Bronchial epithelial cell (primary cell): ENCODE data around the gene FBXW7. TPM values are rescaled to one million over a fixed set of nuclear protein-coding genes. Genes with fewer than 3 reads are reported as not detected.
"Not testable (repeated sequence)": the region's sequence is repeated elsewhere in the genome, so short reads cannot be mapped to it uniquely, and the experiment has no call there.

Source experiments
- DNase-seq: peaks from one replicate; pipeline ENCODE4 v3.0.0-alpha.2; 2010; ENCODE audit warnings: low read depth
- FAIRE-seq: peaks from 2 replicates; lab custom pipeline; 2011; peaks lifted over from hg19 to GRCh38; lab: Jason Lieb, UNC
- H3K27me3 ChIP-seq: 2 replicates; pipeline ENCODE4 v1.5.1; 2011; ENCODE audit warnings: low read length; ENCODE audit not compliant: control insufficient read depth, insufficient read depth
- H3K36me3 ChIP-seq: 2 replicates; pipeline ENCODE4 v1.5.1; 2011; ENCODE audit warnings: low read length; ENCODE audit not compliant: control insufficient read depth, insufficient read depth
- H3K4me3 ChIP-seq: 2 replicates; pipeline ENCODE4 v1.5.1; 2011; ENCODE audit warnings: mild to moderate bottlenecking, low read depth, low read length, control low read depth
- total RNA-seq: library from RNA; depleted of rRNA; stranded (reverse); fragments of >200 nt; gene quantifications from 2 replicates; pipeline ENCODE4 v1.2.1, GENCODE V29; 2014
- TF ChIP-seq, protein P1 (sequence below): IDR thresholded peaks from 2 replicates; pipeline ENCODE4 v1.5.1; 2011; ENCODE audit warnings: mild to moderate bottlenecking, moderate library complexity, low read length, control low read depth, inconsistent platforms; ENCODE audit not compliant: insufficient read depth, severe bottlenecking

FBXW7 gene
- total RNA-seq, 1 donor from 2014 or later = 145 TPM

DNA sequence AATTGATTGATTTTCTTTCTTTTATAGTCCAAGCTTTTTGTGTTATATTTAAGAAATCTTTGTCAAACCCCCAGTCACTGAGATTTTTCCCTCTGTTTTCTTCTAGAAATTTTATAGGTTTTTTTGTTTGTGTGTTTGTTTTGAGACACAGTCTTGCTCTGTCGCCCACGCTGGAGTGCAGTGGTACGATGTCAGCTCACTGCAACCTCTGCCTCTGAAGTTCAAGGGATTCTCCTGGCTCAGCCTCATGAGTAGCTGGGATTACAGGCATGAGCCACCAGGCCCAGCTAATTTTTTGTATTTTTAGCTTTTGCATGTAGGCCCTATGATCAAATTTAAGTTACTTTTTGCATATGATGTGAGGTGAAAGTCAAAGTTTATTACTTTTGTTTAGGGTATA lies 20.9 kb upstream of the FBXW7 start:
- TF ChIP-seq, protein P1, sequence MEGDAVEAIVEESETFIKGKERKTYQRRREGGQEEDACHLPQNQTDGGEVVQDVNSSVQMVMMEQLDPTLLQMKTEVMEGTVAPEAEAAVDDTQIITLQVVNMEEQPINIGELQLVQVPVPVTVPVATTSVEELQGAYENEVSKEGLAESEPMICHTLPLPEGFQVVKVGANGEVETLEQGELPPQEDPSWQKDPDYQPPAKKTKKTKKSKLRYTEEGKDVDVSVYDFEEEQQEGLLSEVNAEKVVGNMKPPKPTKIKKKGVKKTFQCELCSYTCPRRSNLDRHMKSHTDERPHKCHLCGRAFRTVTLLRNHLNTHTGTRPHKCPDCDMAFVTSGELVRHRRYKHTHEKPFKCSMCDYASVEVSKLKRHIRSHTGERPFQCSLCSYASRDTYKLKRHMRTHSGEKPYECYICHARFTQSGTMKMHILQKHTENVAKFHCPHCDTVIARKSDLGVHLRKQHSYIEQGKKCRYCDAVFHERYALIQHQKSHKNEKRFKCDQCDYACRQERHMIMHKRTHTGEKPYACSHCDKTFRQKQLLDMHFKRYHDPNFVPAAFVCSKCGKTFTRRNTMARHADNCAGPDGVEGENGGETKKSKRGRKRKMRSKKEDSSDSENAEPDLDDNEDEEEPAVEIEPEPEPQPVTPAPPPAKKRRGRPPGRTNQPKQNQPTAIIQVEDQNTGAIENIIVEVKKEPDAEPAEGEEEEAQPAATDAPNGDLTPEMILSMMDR = no peak
- Histone ChIP-seq H3K27me3 (no peaks in the 10 kb centered on the region), H3K4me3 (no peak overlapping the region), H3K36me3 (no peaks in the 10 kb centered on the region)
- DNase-seq (no peak), FAIRE-seq (no peak)

DNA sequence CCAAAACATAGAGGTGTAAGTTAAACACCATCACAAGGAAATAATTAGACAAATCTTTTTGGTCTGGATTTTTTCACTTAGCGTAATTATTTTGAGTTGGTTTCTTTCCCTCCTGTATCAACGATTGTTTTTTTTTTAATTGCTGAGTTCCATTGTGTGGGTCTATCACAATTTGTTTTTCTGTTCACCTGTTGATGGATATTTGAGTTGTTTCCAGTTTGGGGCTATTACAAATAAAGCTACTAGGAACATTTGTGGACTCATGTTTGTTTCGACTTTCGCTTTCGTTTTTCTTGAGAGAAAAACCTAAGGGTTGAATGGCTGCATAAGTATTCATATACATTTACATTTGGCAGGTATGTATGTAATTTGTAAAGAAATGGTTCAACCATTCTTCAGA lies 20.4 kb upstream of the FBXW7 start:
- Histone ChIP-seq H3K4me3 (peak overlapping the region; percentile 12), H3K36me3 (no peaks in the 10 kb centered on the region), H3K27me3 (no peaks in the 10 kb centered on the region)
- TF ChIP-seq, protein P1 = no peak
- FAIRE-seq (no peak), DNase-seq (no peak)

DNA sequence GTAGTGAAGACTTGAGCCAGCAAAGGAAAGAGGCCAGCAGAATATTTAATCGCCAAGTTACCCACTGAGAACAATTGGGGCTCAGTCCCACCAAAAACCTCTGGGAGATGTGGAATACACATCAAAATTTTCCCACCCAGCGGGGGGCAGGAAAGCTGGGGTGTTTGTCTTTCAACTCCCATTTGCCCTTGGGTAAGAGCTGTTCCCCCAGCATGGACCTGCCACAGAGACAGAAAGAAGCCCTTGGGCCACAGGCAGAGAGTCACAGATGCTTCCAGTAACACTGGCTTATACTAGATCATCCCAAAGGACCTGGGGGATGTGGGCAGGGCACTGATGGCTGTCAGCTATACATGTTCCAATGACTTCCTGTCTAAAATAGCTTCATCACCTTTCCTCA lies 18.9 kb upstream of the FBXW7 start:
- TF ChIP-seq, protein P1 = no peak
- no peaks in the 10 kb centered on the region for H3K27me3 ChIP-seq
- FAIRE-seq (no peak), DNase-seq (no peak)
- no peaks in the 10 kb centered on the region for H3K36me3 ChIP-seq
- H3K4me3 ChIP-seq = no peak overlapping the region

DNA sequence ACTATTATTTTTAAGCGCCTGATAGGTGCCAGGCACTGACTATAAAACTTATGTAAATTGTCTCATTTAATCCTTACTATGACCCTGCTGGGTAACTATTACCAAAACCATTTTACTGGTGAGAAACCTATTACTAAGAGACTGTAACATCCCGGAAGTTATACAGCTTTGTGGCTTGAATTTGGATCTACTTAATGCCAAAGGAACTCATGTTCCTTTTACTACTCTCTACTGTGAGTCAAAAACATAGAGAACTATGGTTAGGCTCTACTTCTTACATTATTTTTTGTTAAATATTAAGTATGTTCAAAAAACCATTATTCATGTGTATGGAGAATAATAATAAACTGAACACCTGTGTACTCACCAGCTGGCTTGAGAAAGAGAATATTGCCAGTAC lies 14.8 kb upstream of the FBXW7 start:
- FAIRE-seq, H3K27me3 ChIP-seq, DNase-seq, H3K4me3 ChIP-seq, H3K36me3 ChIP-seq: not testable (repeated sequence)

DNA sequence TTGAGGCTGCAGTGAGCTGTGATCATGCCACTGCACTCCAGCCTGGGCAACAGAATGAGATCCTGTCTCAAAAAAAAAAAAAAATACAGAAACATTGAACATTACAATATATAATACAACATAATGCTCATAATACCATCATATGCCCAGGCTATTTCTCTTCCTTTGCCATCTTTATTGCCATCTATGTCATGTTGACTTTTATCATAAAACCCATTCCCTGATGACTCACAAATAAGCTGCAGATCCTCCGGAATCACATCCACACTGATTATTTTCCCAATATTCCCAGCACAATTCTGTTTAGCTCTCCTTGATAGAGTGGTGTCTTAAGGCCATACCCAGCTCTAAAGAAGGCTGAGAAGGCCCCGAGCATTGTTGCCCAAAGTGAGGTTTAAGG lies 9.2 kb upstream of the FBXW7 start:
- FAIRE-seq (no peak), DNase-seq (no peak)
- TF ChIP-seq, protein P1 = no peak
- no peaks in the 10 kb centered on the region for H3K27me3 ChIP-seq
- no peak overlapping the region for H3K4me3 ChIP-seq
- H3K36me3 ChIP-seq = no peaks in the 10 kb centered on the region

DNA sequence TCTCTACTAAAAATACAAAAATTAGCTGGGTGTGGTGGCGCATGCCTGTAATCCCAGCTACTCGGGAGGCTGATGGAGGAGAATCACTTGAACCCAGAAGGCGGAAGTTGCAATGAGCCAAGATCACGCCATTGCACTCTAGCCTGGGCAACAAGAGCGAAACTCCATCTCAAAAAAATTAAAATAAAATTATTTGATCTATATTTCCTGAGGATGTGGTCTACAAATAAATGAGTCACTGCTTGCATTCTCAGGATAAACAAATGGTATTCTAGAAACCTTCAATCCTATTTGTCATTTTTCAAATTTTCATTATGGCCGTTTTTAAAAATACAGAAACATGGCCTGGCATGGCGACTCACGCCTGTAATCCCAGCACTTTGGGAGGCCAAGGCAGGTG lies 8.6 kb upstream of the FBXW7 start:
- H3K27me3 ChIP-seq, H3K4me3 ChIP-seq, DNase-seq, FAIRE-seq, H3K36me3 ChIP-seq: not testable (repeated sequence)

DNA sequence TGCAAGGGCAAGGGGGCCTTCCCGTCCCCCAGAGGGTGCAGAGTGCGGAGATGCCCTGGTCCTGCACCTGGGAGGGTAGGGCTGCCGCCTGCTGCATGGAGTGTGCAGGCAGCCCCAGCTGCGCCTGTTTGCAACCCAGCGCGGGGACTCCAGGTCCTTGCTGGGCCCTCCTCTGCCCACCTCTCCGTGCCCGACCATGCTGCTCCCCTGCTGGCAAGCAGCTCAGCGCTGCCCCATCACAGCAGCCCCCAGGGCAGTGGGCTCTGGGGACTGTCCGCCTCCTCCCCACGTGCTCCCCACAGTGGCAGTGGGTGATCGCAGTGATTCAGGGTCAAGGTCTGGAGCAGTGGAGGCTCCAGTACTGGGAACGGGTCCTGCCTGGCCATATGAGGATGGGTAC lies 5.0 kb upstream of the FBXW7 start:
- DNase-seq = no peak
- Histone ChIP-seq H3K27me3 (no peaks in the 10 kb centered on the region), H3K36me3 (peaks cover 5% of the 10 kb centered on the region), H3K4me3 (no peak overlapping the region)
- FAIRE-seq = no peak
- TF ChIP-seq, protein P1 = no peak
